ENCODE data around the gene DNAJC7. TPM values are rescaled to one million over a fixed set of nuclear protein-coding genes. Genes with fewer than 3 reads are reported as not detected.

The DNAJC7 gene
- total RNA-seq, 2 donors from 2014 or later = 57.8 to 60.4 TPM

GRCh38 chr17:41974658-41975057 lies 42.6 kb downstream of the DNAJC7 start:
- peak overlapping the region; percentile 78 to 80 for H3K27ac ChIP-seq
- intact Hi-C loops (cut with DNase I) = no loop called here
- peaks cover 0 to 6% of the 10 kb centered on the region in 2 donors for H3K36me3 ChIP-seq

GRCh38 chr17:41974031-41974430 lies 43.2 kb downstream of the DNAJC7 start:
- Histone ChIP-seq H3K36me3 (peaks cover 0 to 6% of the 10 kb centered on the region in 2 donors), H3K4me1 (replicated peaks) (peaks cover 59% of the 10 kb centered on the region), H3K9me3 (no peaks in the 10 kb centered on the region), H3K27me3 (replicated peaks; ENCODE audit: insufficient read depth) (no peaks in the 10 kb centered on the region), H3K4me3 (no peak overlapping the region), H3K27ac (peak overlapping the region in 1 of 2 donors; percentile 78)
- intact Hi-C loops (cut with DNase I) = no loop called here
- WGBS = 89% methylated on average over 6 of the region's 6 CpGs
- no peak for DNase-seq (ENCODE audit: low spot score)
- no peak for TF ChIP-seq POLR2A (IDR thresholded peaks at IDR 0.05)
- TF ChIP-seq CTCF (IDR thresholded peaks at IDR 0.05) = no peak

More at GRCh38 chr17:41974658-41975057, 42.6 kb downstream of the DNAJC7 start:
- Histone ChIP-seq H3K27me3 (replicated peaks; ENCODE audit: insufficient read depth) (no peaks in the 10 kb centered on the region), H3K4me3 (no peak overlapping the region), H3K9me3 (no peaks in the 10 kb centered on the region), H3K4me1 (replicated peaks) (peaks cover 59% of the 10 kb centered on the region)
- 65% methylated on average over 5 of the region's 5 CpGs for WGBS
- TF ChIP-seq POLR2A (IDR thresholded peaks at IDR 0.05) (no peak), POLR2AphosphoS5 (IDR thresholded peaks at IDR 0.05) (no peak), CTCF (IDR thresholded peaks at IDR 0.05) (no peak)
- no peak for DNase-seq (ENCODE audit: low spot score)

- Histone ChIP-seq H3K36me3 (peaks cover 0 to 6% of the 10 kb centered on the region in 2 donors), H3K27ac (peak overlapping the region; percentile 77 to 78), H3K9me3 (no peaks in the 10 kb centered on the region)
Measured at GRCh38 chr17:41973408-41973811, 43.8 kb downstream of the DNAJC7 start.

GRCh38 chr17:41972571-41973407 lies 44.5 kb downstream of the DNAJC7 start:
- peak; percentile 78 for DNase-seq (ENCODE audit: low spot score)
- peak overlapping the region; percentile 77 to 78 for H3K27ac ChIP-seq
- intact Hi-C loops (cut with DNase I) = no loop called here
- TF ChIP-seq POLR2A (IDR thresholded peaks at IDR 0.05) (peak; percentile 10), CTCF (IDR thresholded peaks at IDR 0.05) (no peak), POLR2AphosphoS5 (IDR thresholded peaks at IDR 0.05) (peak; percentile 75)
- H3K4me3 ChIP-seq = no peak overlapping the region
- H3K36me3 ChIP-seq = peaks cover 0 to 6% of the 10 kb centered on the region in 2 donors
- peaks cover 59% of the 10 kb centered on the region for H3K4me1 ChIP-seq (replicated peaks)
- no peaks in the 10 kb centered on the region for H3K27me3 ChIP-seq (replicated peaks; ENCODE audit: insufficient read depth)
- WGBS = 40% methylated on average over 20 of the region's 22 CpGs
- H3K9me3 ChIP-seq = no peaks in the 10 kb centered on the region

More at GRCh38 chr17:41973408-41973811, 43.8 kb downstream of the DNAJC7 start:
- WGBS = 51% methylated on average over 19 of the region's 19 CpGs
- Histone ChIP-seq H3K4me3 (no peak overlapping the region), H3K27me3 (replicated peaks; ENCODE audit: insufficient read depth) (no peaks in the 10 kb centered on the region), H3K4me1 (replicated peaks) (peaks cover 60% of the 10 kb centered on the region)
- no peak for TF ChIP-seq POLR2AphosphoS5 (IDR thresholded peaks at IDR 0.05)
- TF ChIP-seq POLR2A (IDR thresholded peaks at IDR 0.05) = no peak
- no peak for TF ChIP-seq CTCF (IDR thresholded peaks at IDR 0.05)
- DNase-seq (ENCODE audit: low spot score) = no peak
- intact Hi-C loops (cut with DNase I) = no loop called here
